ENCODE results near the gene RPLP1. TPM values are rescaled to one million over a fixed set of nuclear protein-coding genes. Genes with fewer than 3 reads are reported as not detected.

The RPLP1 gene
- total and polyA plus RNA-seq, 9 of the 15 experiments (the other 6 are each of a cell fraction or from before 2014, with no cell fraction given) = 76.3 to 3,053 (median 847) TPM

DNA sequence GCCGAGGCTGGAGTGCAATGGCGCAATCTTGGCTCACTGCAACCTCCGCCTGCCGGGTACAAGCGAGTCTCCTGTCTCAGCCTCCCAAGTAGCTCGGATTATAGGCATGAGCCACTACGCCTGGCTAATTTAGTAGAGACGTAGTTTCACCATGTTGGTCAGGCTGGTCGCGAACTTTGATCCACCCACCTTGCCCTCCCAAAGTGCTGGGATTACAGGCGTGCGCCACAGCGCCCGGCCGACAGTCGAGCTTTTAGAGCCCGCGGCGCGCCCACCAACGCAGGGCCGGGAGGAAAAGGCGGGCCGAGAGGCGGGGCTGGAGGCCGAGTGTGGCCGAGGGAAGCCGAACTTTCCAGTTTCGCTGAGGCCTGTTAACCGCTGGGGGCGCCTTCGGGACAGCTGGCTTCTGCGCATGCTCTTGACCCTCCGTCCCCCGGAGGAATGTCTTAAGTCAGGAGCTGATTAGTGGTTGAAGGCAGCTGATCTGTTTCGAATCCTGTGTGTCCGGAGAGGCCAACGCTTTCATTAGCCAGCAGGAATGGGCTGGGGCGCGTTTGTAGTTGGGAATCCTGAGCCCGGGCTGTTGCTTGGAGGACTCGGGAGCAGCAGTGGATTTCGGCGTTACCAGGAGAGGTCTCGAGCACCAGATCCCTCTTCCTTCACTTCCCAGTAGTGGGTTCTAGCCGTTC is 10.0 kb downstream of the RPLP1 start (continued):
- TF ChIP-seq, protein P1, sequence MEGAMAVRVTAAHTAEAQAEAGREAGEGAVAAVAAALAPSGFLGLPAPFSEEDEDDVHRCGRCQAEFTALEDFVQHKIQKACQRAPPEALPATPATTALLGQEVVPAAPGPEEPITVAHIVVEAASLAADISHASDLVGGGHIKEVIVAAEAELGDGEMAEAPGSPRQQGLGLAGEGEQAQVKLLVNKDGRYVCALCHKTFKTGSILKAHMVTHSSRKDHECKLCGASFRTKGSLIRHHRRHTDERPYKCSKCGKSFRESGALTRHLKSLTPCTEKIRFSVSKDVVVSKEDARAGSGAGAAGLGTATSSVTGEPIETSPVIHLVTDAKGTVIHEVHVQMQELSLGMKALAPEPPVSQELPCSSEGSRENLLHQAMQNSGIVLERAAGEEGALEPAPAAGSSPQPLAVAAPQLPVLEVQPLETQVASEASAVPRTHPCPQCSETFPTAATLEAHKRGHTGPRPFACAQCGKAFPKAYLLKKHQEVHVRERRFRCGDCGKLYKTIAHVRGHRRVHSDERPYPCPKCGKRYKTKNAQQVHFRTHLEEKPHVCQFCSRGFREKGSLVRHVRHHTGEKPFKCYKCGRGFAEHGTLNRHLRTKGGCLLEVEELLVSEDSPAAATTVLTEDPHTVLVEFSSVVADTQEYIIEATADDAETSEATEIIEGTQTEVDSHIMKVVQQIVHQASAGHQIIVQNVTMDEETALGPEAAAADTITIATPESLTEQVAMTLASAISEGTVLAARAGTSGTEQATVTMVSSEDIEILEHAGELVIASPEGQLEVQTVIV (CRISPR knock-in tag; IDR thresholded peaks at IDR 0.05; ENCODE audit: borderline replicate concordance) = no peak
- TF ChIP-seq ZNF584 (CRISPR knock-in tag; IDR thresholded peaks at IDR 0.05; ENCODE audit: low read depth) = no peak
- no peak for TF ChIP-seq BDP1 (IDR thresholded peaks at IDR 0.05; ENCODE audit: insufficient read depth, insufficient read length)
- TF ChIP-seq HINFP (tag; conservative IDR thresholded peaks at IDR 0.05; ENCODE audit: low read depth) = no peak
- TF ChIP-seq ZNF121 (CRISPR knock-in tag; conservative IDR thresholded peaks at IDR 0.05) = no peak
- TF ChIP-seq, protein P2, sequence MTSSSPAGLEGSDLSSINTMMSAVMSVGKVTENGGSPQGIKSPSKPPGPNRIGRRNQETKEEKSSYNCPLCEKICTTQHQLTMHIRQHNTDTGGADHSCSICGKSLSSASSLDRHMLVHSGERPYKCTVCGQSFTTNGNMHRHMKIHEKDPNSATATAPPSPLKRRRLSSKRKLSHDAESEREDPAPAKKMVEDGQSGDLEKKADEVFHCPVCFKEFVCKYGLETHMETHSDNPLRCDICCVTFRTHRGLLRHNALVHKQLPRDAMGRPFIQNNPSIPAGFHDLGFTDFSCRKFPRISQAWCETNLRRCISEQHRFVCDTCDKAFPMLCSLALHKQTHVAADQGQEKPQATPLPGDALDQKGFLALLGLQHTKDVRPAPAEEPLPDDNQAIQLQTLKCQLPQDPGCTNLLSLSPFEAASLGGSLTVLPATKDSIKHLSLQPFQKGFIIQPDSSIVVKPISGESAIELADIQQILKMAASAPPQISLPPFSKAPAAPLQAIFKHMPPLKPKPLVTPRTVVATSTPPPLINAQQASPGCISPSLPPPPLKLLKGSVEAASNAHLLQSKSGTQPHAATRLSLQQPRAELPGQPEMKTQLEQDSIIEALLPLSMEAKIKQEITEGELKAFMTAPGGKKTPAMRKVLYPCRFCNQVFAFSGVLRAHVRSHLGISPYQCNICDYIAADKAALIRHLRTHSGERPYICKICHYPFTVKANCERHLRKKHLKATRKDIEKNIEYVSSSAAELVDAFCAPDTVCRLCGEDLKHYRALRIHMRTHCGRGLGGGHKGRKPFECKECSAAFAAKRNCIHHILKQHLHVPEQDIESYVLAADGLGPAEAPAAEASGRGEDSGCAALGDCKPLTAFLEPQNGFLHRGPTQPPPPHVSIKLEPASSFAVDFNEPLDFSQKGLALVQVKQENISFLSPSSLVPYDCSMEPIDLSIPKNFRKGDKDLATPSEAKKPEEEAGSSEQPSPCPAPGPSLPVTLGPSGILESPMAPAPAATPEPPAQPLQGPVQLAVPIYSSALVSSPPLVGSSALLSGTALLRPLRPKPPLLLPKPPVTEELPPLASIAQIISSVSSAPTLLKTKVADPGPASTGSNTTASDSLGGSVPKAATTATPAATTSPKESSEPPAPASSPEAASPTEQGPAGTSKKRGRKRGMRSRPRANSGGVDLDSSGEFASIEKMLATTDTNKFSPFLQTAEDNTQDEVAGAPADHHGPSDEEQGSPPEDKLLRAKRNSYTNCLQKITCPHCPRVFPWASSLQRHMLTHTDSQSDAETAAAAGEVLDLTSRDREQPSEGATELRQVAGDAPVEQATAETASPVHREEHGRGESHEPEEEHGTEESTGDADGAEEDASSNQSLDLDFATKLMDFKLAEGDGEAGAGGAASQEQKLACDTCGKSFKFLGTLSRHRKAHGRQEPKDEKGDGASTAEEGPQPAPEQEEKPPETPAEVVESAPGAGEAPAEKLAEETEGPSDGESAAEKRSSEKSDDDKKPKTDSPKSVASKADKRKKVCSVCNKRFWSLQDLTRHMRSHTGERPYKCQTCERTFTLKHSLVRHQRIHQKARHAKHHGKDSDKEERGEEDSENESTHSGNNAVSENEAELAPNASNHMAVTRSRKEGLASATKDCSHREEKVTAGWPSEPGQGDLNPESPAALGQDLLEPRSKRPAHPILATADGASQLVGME (CRISPR knock-in tag; IDR thresholded peaks at IDR 0.05) = no peak
- TF ChIP-seq ZNF668 (CRISPR knock-in tag; IDR thresholded peaks at IDR 0.05) = no peak
- TF ChIP-seq ZNF696 (CRISPR knock-in tag; conservative IDR thresholded peaks at IDR 0.05) = no peak
- TF ChIP-seq SMARCA5 (IDR thresholded peaks at IDR 0.05) = no peak
- peak; percentile 20; the same call in 1 of the 2 replicates for TF ChIP-seq NFIC (IDR thresholded peaks at IDR 0.05)
- TF ChIP-seq, protein P3, sequence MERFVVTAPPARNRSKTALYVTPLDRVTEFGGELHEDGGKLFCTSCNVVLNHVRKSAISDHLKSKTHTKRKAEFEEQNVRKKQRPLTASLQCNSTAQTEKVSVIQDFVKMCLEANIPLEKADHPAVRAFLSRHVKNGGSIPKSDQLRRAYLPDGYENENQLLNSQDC (CRISPR knock-in tag; IDR thresholded peaks at IDR 0.05) = 0 out of 2 replicates have a peak, but pooled peaks have one; percentile 45
- TF ChIP-seq PURB (CRISPR knock-in tag; IDR thresholded peaks at IDR 0.05; ENCODE audit: low read depth) = no peak
- TF ChIP-seq, protein P4, sequence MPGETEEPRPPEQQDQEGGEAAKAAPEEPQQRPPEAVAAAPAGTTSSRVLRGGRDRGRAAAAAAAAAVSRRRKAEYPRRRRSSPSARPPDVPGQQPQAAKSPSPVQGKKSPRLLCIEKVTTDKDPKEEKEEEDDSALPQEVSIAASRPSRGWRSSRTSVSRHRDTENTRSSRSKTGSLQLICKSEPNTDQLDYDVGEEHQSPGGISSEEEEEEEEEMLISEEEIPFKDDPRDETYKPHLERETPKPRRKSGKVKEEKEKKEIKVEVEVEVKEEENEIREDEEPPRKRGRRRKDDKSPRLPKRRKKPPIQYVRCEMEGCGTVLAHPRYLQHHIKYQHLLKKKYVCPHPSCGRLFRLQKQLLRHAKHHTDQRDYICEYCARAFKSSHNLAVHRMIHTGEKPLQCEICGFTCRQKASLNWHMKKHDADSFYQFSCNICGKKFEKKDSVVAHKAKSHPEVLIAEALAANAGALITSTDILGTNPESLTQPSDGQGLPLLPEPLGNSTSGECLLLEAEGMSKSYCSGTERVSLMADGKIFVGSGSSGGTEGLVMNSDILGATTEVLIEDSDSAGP (CRISPR knock-in tag; IDR thresholded peaks at IDR 0.05) = no peak
- TF ChIP-seq TBL1XR1 (IDR thresholded peaks at IDR 0.05; ENCODE audit: low read length in 2 of 2) = 0 out of 4 replicates have a peak, but pooled peaks of 1 of the 2 experiments have one; percentile 48
- TF ChIP-seq TEAD1 (CRISPR knock-in tag; IDR thresholded peaks at IDR 0.05) = peak; percentile 75 to 87; a peak in 2 of 4 replicates
- TF ChIP-seq HIVEP1 (CRISPR knock-in tag; IDR thresholded peaks at IDR 0.05) = no peak

Data from K562 (cell line).